Measurements from ENCODE around the gene PLEKHA7.

DNA sequence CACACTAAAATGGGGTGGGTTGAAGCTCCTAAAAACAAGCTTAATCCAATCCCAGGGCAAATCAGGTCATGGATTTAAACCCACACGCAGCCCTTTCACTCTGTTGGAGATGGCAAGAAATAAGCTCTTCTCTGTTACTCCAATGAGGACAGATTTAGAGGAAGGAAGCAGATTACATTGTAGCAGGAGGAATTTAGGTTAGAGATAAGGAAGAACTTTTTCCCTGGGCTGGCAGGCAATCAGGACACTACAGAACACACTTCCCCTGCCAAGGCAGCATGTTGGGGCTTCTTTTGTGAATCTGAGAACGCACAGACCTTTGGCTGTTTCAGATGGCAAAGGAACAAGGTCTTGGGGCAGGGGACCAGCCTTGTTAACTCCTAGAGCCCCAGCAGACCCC, 229.5 kb downstream of the PLEKHA7 start:
- TF ChIP-seq, protein P1, sequence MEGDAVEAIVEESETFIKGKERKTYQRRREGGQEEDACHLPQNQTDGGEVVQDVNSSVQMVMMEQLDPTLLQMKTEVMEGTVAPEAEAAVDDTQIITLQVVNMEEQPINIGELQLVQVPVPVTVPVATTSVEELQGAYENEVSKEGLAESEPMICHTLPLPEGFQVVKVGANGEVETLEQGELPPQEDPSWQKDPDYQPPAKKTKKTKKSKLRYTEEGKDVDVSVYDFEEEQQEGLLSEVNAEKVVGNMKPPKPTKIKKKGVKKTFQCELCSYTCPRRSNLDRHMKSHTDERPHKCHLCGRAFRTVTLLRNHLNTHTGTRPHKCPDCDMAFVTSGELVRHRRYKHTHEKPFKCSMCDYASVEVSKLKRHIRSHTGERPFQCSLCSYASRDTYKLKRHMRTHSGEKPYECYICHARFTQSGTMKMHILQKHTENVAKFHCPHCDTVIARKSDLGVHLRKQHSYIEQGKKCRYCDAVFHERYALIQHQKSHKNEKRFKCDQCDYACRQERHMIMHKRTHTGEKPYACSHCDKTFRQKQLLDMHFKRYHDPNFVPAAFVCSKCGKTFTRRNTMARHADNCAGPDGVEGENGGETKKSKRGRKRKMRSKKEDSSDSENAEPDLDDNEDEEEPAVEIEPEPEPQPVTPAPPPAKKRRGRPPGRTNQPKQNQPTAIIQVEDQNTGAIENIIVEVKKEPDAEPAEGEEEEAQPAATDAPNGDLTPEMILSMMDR (conservative IDR thresholded peaks at IDR 0.05; ENCODE audit: low read depth, low read length): no peak
- TF ChIP-seq EZH2 (IDR thresholded peaks at IDR 0.05; ENCODE audit: borderline replicate concordance, low read depth, low read length, poor library complexity, severe bottlenecking): no peak
